Keratinocyte (primary cell): ENCODE results near the gene BOLA1. TPM values are rescaled to one million over a fixed set of nuclear protein-coding genes. Genes with fewer than 3 reads are reported as not detected.

Experiments
- DNase-seq: peaks from one replicate; pipeline ENCODE4 v3.0.0-alpha.2; 2011; ENCODE audit warnings: low read depth, missing footprints, low spot score
- FAIRE-seq: peaks from 2 replicates; lab custom pipeline; 2011; peaks lifted over from hg19 to GRCh38; lab: Jason Lieb, UNC
- H2AFZ ChIP-seq: 2 replicates; pipeline ENCODE4 v1.6.0; 2012; ENCODE audit warnings: low read length, control low read depth, inconsistent platforms; ENCODE audit not compliant: control insufficient read depth
- H3K27ac ChIP-seq: 2 replicates; pipeline ENCODE4 v1.5.1; 2011; ENCODE audit warnings: low read length; ENCODE audit not compliant: control insufficient read depth, insufficient read depth
- H3K27me3 ChIP-seq: 3 replicates; pipeline ENCODE4 v1.6.0; 2011; ENCODE audit warnings: low read length; ENCODE audit not compliant: control insufficient read depth, insufficient read depth; ENCODE audit errors: extremely low read depth
- H3K36me3 ChIP-seq, 2 experiments: 2 replicates in 1 of 2; 3 replicates in 1 of 2; pipeline ENCODE4 v1.5.1; 2011; ENCODE audit warnings: low read length in 2 of 2, mild to moderate bottlenecking in 1 of 2; ENCODE audit not compliant: control insufficient read depth in 2 of 2, insufficient read depth in 2 of 2; ENCODE audit errors: extremely low read depth in 1 of 2
- H3K4me1 ChIP-seq: 3 replicates; pipeline ENCODE4 v1.5.1; 2011; ENCODE audit warnings: low read length; ENCODE audit not compliant: control insufficient read depth, insufficient read depth; ENCODE audit errors: extremely low read depth
- H3K4me2 ChIP-seq: 3 replicates; pipeline ENCODE4 v1.6.0; 2011; ENCODE audit warnings: low read depth, low read length; ENCODE audit not compliant: control insufficient read depth, insufficient read depth; ENCODE audit errors: extremely low read depth
- H3K4me3 ChIP-seq, 3 experiments: fragments of 200-600 bp in 1 of 3; sonication (generic) in 1 of 3; 2 replicates in 2 of 3; 3 replicates in 1 of 3; pipeline ENCODE4 v1.5.1; 2011 to 2016; ENCODE audit warnings: low read length in 3 of 3, mild to moderate bottlenecking in 3 of 3, control low read depth in 2 of 3, inconsistent platforms in 1 of 3, low read depth in 1 of 3, mixed read lengths in 1 of 3, mixed run types in 1 of 3, moderate library complexity in 1 of 3; ENCODE audit not compliant: control insufficient read depth in 2 of 3, insufficient read depth in 2 of 3; ENCODE audit errors: extremely low read depth in 1 of 3
- H3K79me2 ChIP-seq: 2 replicates; pipeline ENCODE4 v1.6.0; 2012; ENCODE audit warnings: low read length; ENCODE audit not compliant: control insufficient read depth, insufficient read depth
- H3K9ac ChIP-seq: 3 replicates; pipeline ENCODE4 v1.6.0; 2011; ENCODE audit warnings: low read length; ENCODE audit not compliant: control insufficient read depth, insufficient read depth; ENCODE audit errors: extremely low read depth
- H3K9me1 ChIP-seq: 3 replicates; pipeline ENCODE4 v1.6.0; 2011; ENCODE audit warnings: low read length; ENCODE audit not compliant: control insufficient read depth, insufficient read depth; ENCODE audit errors: extremely low read depth
- H3K9me3 ChIP-seq: 2 replicates; pipeline ENCODE4 v1.5.1; 2012; ENCODE audit warnings: low read depth, low read length; ENCODE audit not compliant: control insufficient read depth
- H4K20me1 ChIP-seq: 3 replicates; pipeline ENCODE4 v1.6.0; 2011; ENCODE audit warnings: low read length; ENCODE audit not compliant: control insufficient read depth, insufficient read depth; ENCODE audit errors: extremely low read depth
- EZH2 ChIP-seq: IDR thresholded peaks from one replicate; pipeline ENCODE4 v1.6.1; 2012; ENCODE audit warnings: inconsistent platforms, mild to moderate bottlenecking, low read length, moderate library complexity
- dilution Hi-C: fragments of 300-500 bp; cut with MboI; formaldehyde crosslinking; loops from one replicate; pipeline ENCODE4 v1.7.0; 2020; ENCODE audit warnings: low sequenced_read_pairs; ENCODE audit not compliant: extremely low pct_ligation_motif_present
- polyA plus RNA-seq, 5 experiments: library from polyadenylated mRNA; depleted of rRNA in 3 of 5; stranded (reverse) in 3 of 5; stranded (forward) in 1 of 5; unstranded in 1 of 5; fragments of >200 nt; gene quantifications; 1 replicate in 1 of 5; 2 replicates in 3 of 5; 3 replicates in 1 of 5; pipeline versions ENCODE4 v1.2.1 to v1.2.3, GENCODE V29; 2011 to 2012; ENCODE audit warnings: missing spikeins in 2 of 5, low read depth in 1 of 5, low replicate concordance in 1 of 5
- TF ChIP-seq, protein P1 (sequence below), 3 experiments: IDR thresholded peaks in 1 of 3; conservative IDR thresholded peaks in 1 of 3; optimal IDR thresholded peaks in 1 of 3; 2 replicates in 2 of 3; 3 replicates in 1 of 3; pipeline versions ENCODE3 to v1.5.1; 2011; ENCODE audit warnings: low read length in 3 of 3, mild to moderate bottlenecking in 3 of 3, moderate library complexity in 2 of 3, control low read depth in 1 of 3, inconsistent platforms in 1 of 3; ENCODE audit not compliant: insufficient read depth in 2 of 3; ENCODE audit errors: extremely low read depth in 1 of 3

Gene BOLA1
- polyA plus RNA-seq, 1 donor (not counting 4 experiments of a cell fraction or from before 2014, with no cell fraction given), result 13.8 TPM

DNA sequence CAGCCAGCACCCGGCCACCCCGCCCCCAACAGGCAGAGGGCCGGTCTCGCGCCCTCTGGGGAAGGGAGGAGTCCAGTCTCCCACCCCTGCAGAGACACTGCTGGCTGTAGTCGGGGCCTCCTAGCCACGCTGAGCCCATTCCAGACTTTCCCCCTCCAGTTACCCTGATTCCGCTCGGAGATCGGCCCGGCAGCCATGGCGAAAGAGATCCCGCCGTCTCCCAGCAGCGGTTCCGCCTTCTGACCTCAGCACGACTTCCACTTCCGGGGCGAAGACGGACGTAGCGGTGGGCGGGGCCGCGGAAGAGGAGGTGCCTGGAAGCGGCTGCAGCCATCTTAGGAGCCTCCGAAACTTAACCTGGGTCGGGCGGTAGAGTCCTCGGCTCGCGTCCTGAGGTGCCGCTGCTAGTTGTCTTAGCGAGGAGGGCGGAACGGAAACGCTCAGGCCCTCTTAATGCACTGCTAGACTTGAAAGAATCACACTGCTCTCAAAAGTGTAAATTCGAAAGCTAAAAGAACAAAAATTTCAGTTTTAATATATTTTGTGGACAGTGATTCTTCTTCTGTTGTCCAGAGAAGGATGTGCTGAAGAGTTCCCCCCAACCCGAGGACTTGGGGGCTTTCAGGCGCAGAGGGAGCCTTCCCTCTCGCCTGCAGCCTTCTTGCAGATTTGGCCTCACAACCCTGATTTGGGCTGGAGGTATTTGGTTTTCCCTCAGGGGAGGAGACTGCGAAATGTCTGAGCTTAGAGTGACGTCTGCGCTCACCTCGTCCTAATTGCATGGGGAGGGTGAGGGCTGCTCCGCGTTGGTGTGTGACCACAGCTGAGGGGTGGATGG, 28.4 kb downstream of the BOLA1 start, which contains the start of gene SF3B4:
TSS of gene SF3B4 (minus strand) at position 241 of the 838 bp plus-strand sequence. CDS start at position 197, 44 bp downstream.
- Histone ChIP-seq H3K27ac (peak within 1 kb of the TSS; percentile 95), H3K4me1 (peaks cover 32% of the 10 kb centered on the region)
- dilution Hi-C loops, result no loop called here

DNA sequence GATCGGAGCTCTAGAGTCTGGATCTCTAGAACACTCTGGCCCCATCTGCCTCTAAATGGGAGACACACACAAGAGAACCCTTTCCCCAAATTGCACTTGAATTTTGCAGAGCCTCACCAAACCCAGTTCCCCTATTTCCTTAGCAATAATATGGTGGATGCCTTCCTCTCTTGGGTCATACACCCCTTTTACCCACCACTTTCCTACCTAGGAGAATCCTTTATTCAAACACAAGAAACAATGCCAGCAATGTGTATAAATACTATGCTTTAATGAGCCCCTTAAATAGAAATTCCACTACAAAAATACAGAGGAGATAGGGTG, 29.0 kb downstream of the BOLA1 start:
- TF ChIP-seq, protein P1, sequence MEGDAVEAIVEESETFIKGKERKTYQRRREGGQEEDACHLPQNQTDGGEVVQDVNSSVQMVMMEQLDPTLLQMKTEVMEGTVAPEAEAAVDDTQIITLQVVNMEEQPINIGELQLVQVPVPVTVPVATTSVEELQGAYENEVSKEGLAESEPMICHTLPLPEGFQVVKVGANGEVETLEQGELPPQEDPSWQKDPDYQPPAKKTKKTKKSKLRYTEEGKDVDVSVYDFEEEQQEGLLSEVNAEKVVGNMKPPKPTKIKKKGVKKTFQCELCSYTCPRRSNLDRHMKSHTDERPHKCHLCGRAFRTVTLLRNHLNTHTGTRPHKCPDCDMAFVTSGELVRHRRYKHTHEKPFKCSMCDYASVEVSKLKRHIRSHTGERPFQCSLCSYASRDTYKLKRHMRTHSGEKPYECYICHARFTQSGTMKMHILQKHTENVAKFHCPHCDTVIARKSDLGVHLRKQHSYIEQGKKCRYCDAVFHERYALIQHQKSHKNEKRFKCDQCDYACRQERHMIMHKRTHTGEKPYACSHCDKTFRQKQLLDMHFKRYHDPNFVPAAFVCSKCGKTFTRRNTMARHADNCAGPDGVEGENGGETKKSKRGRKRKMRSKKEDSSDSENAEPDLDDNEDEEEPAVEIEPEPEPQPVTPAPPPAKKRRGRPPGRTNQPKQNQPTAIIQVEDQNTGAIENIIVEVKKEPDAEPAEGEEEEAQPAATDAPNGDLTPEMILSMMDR (optimal IDR thresholded peaks at IDR 0.05 in 1 of 3, IDR thresholded peaks at IDR 0.05 in 1 of 3, conservative IDR thresholded peaks at IDR 0.05 in 1 of 3; ENCODE audit: extremely low read depth in 1 of 3, insufficient read depth in 2 of 3, low read length in 3 of 3), result no peak
- no peak for TF ChIP-seq EZH2
- H3K4me1 ChIP-seq, result peaks cover 32% of the 10 kb centered on the region
- no peaks in the 10 kb centered on the region for H3K27me3 ChIP-seq
- no peak for DNase-seq
- H3K27ac ChIP-seq, result peak overlapping the region; percentile 95
- H3K9me3 ChIP-seq, result no peaks in the 10 kb centered on the region
- peaks cover 28 to 36% of the 10 kb centered on the region in 2 experiments for H3K36me3 ChIP-seq
- peaks cover 33% of the 10 kb centered on the region for H3K79me2 ChIP-seq
- H3K9ac ChIP-seq, result peak overlapping the region; percentile 91
- FAIRE-seq, result no peak
- dilution Hi-C loops, result no loop called here
- peak overlapping the region; percentile 82 for H3K4me2 ChIP-seq
- H4K20me1 ChIP-seq, result peaks cover 3% of the 10 kb centered on the region
- peak overlapping the region; percentile 14 for H2AFZ ChIP-seq
- no peaks in the 10 kb centered on the region for H3K9me1 ChIP-seq
- peak overlapping the region; percentile 84 to 97 (median 94) for H3K4me3 ChIP-seq

More for the DNA sequence above, 28.4 kb downstream of the BOLA1 start, which contains the start of gene SF3B4:
- Histone ChIP-seq H3K36me3 (peaks cover 32 to 36% of the 10 kb centered on the region in 2 experiments), H2AFZ (peak within 1 kb of the TSS; percentile 79), H3K27me3 (no peaks in the 10 kb centered on the region), H3K9me1 (no peaks in the 10 kb centered on the region), H3K9me3 (no peaks in the 10 kb centered on the region), H4K20me1 (peaks cover 3% of the 10 kb centered on the region), H3K4me2 (peak within 1 kb of the TSS; percentile 82), H3K9ac (peak within 1 kb of the TSS; percentile 91), H3K4me3 (peak within 1 kb of the TSS; percentile 84 to 97 (median 94)), H3K79me2 (peaks cover 33% of the 10 kb centered on the region)
- FAIRE-seq (no peak), DNase-seq (no peak)
- no peak for TF ChIP-seq EZH2
- TF ChIP-seq, protein P1 (optimal IDR thresholded peaks at IDR 0.05 in 1 of 3, IDR thresholded peaks at IDR 0.05 in 1 of 3, conservative IDR thresholded peaks at IDR 0.05 in 1 of 3; ENCODE audit: extremely low read depth in 1 of 3, insufficient read depth in 2 of 3, low read length in 3 of 3), result no peak
